Effector memory CD4-positive, alpha-beta T cell (primary cell): ENCODE data around the gene POLR2M.
A peak's percentile ranks its signal among the peaks of the same experiment; 100 is the strongest.

Experiments
- DNase-seq, 3 donors: peaks; one replicate each; pipeline ENCODE4 v3.0.0-alpha.2; 2020
- H3K27ac ChIP-seq: 2 replicates; pipeline ENCODE4 v1.7.0; 2013; ENCODE audit warnings: mild to moderate bottlenecking, low read length, moderate library complexity; ENCODE audit not compliant: insufficient read depth, poor library complexity, severe bottlenecking
- H3K27me3 ChIP-seq: replicated peaks from 2 replicates; pipeline ENCODE4 v1.7.0; 2013; ENCODE audit warnings: mild to moderate bottlenecking, low read length; ENCODE audit not compliant: insufficient read depth, control insufficient read depth, poor library complexity, severe bottlenecking
- H3K36me3 ChIP-seq: 2 replicates; pipeline ENCODE4 v1.7.0; 2013; ENCODE audit warnings: mild to moderate bottlenecking, low read length, moderate library complexity; ENCODE audit not compliant: control insufficient read depth, insufficient read depth
- H3K4me1 ChIP-seq: 2 replicates; pipeline ENCODE4 v1.7.0; 2013; ENCODE audit warnings: low read length, mild to moderate bottlenecking; ENCODE audit not compliant: control insufficient read depth, insufficient read depth, poor library complexity, severe bottlenecking
- H3K4me3 ChIP-seq: 2 replicates; pipeline ENCODE4 v1.7.0; 2013; ENCODE audit warnings: low read length, low read depth, mild to moderate bottlenecking; ENCODE audit not compliant: insufficient read depth, poor library complexity, severe bottlenecking
- H3K9me3 ChIP-seq: 2 replicates; pipeline ENCODE4 v1.7.0; 2013; ENCODE audit warnings: mild to moderate bottlenecking, low read length, moderate library complexity; ENCODE audit not compliant: control insufficient read depth

POLR2M gene

GRCh38 chr15:57708047-57708446 is 1.5 kb downstream of the POLR2M start:
- no peak overlapping the region for H3K4me3 ChIP-seq
- peaks cover 34% of the 10 kb centered on the region for H3K36me3 ChIP-seq
- peak overlapping the region; percentile 89 for H3K27ac ChIP-seq
- H3K27me3 ChIP-seq = no peaks in the 10 kb centered on the region
- no peaks in the 10 kb centered on the region for H3K9me3 ChIP-seq
- DNase-seq = no peak
- H3K4me1 ChIP-seq = peaks cover 20% of the 10 kb centered on the region

DNA sequence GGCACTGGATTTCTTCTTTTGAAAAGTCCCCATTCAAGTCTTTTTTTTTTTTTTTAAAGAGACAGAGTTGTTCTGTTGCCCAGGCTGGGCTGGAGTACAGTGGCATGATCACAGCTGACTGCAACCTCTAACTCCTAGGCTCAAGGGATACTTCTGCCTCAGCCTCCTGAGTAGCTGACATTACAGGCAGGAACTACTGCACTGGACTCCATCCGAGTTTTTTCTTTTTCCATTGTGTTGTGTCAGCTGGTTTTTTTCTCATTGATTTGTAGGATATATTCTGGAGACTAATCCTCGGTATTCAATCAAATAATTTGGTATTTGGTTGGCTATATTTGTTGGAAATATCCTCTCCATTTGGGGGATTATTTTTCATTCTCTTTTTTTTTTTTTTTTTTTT is 11.8 kb downstream of the POLR2M start:
- no peaks in the 10 kb centered on the region for H3K27me3 ChIP-seq
- no peak overlapping the region for H3K4me3 ChIP-seq
- H3K36me3 ChIP-seq = peaks cover 11% of the 10 kb centered on the region
- no peak for DNase-seq
- no peaks in the 10 kb centered on the region for H3K9me3 ChIP-seq
- H3K27ac ChIP-seq = no peak overlapping the region
- H3K4me1 ChIP-seq = no peaks in the 10 kb centered on the region

DNA sequence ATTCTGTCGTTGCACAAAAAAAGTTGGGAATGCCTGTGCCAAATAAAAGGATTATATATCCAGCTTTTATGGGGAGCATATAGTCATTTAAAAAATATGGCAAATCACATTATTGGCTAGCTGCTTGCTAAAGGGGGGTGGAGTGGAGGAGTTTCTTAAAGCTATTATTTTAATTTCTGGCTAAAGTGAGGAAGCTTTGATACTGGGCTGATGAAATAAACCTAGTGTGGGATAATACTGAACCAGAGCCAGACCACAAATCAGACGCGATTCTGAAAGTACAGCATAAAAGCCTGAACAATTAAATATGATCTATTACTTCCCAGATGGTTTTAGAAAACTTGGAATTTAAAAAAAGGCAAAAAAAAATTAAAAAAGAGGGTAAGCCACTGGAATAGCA is 14.4 kb downstream of the POLR2M start:
- Histone ChIP-seq H3K27ac (no peak overlapping the region), H3K9me3 (no peaks in the 10 kb centered on the region), H3K4me3 (no peak overlapping the region), H3K27me3 (no peaks in the 10 kb centered on the region), H3K36me3 (no peaks in the 10 kb centered on the region), H3K4me1 (no peaks in the 10 kb centered on the region)
- DNase-seq = no peak

DNA sequence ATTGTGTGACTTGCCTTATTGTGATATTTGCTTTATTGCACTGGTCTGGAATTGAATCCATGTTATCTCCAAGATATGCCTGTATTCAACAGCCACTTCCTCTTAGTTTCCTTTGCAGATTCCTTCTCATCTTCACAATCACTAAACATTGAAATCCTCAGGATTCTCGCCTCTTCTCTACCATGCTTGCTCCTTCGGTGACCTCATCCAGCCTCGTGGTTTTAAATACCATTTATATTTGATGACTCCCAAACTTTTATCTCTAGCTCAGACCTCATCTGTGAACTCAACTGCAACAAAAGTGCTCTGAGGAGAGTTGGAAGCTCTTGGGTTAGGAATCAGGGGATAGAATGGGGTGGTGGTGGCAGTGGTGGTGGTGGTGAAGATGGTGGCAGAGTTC is 19.9 kb downstream of the POLR2M start:
- H3K4me1 ChIP-seq = no peaks in the 10 kb centered on the region
- H3K4me3 ChIP-seq = no peak overlapping the region
- H3K27ac ChIP-seq = no peak overlapping the region
- DNase-seq = no peak
- H3K9me3 ChIP-seq = no peaks in the 10 kb centered on the region
- no peaks in the 10 kb centered on the region for H3K27me3 ChIP-seq
- no peaks in the 10 kb centered on the region for H3K36me3 ChIP-seq

DNA sequence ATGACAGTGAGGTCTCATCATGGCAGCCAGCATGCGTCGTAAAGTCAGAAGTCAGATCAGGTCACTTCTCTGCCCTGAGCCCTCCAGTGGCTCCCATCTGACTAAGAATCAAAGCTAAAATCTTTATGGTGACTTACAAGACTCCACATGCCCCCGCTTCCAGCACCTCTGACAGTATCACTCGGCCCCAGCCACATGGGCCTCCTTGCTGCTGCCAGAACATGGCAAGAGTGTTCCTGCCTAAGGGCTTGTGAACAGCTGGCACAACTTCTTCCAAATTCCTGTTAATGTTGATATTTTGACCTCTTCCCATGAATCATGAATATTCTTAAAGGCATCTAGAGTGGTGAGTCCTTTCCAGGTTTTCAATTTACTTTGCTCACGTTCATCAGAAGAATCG is 20.5 kb downstream of the POLR2M start:
- Histone ChIP-seq H3K9me3 (no peaks in the 10 kb centered on the region), H3K4me3 (no peak overlapping the region), H3K27ac (no peak overlapping the region), H3K36me3 (no peaks in the 10 kb centered on the region), H3K4me1 (no peaks in the 10 kb centered on the region), H3K27me3 (no peaks in the 10 kb centered on the region)
- no peak for DNase-seq

DNA sequence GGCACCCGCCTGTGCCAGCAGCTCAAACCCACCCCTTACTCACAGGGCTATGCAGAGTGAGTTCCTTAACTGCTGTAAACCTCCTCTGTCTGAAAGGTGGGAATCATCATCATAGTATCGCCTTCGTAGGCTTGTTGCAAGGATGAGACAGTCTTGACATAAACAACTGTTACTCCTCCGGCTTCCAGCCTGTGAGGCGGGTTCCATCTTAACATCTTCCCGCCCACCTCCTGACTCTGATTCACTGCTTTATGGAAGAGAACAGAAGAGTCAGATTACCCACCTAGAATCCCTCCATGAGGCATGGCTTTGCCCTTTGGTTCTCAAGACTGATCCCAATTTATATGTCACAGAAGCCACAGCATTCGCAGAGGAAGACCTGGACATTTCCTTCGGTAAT is 21.9 kb downstream of the POLR2M start:
- no peaks in the 10 kb centered on the region for H3K9me3 ChIP-seq
- no peaks in the 10 kb centered on the region for H3K4me1 ChIP-seq
- H3K4me3 ChIP-seq = no peak overlapping the region
- no peaks in the 10 kb centered on the region for H3K27me3 ChIP-seq
- no peak overlapping the region for H3K27ac ChIP-seq
- DNase-seq = no peak
- no peaks in the 10 kb centered on the region for H3K36me3 ChIP-seq

- Histone ChIP-seq H3K4me1 (no peaks in the 10 kb centered on the region), H3K36me3 (no peaks in the 10 kb centered on the region), H3K27ac (no peak overlapping the region), H3K27me3 (no peaks in the 10 kb centered on the region), H3K9me3 (no peaks in the 10 kb centered on the region), H3K4me3 (no peak overlapping the region)
- DNase-seq = no peak
Observed at GRCh38 chr15:57730876-57731275, 24.4 kb downstream of the POLR2M start.

DNA sequence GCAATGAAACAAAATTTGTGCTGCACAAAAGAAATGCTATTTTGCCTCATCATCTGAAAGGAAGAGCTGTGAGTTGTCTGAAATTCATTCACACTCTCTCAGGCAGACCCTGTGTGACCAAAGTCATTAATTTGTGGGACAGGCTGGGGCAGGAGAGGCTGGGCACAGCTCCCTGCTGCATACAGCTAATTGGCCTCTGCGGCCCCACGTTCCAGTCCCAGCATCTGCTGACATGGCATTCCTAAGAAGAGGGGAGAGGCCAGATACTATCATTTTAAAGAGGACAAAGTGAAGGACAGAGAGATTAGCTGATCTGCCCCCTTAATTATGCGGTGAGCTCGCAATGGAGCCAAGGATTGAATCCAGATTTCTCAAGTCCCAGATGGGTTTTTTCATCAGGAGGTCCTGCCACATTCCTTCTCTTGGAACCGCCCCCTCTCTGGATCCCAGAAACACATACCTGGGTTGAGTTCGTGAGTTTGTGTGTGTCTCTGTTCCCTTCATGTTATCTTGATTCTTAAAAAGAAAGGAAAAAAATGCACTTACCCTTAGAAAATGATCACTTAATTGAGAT is 25.1 kb downstream of the POLR2M start:
- no peak for DNase-seq
- H3K4me1 ChIP-seq = no peaks in the 10 kb centered on the region
- H3K9me3 ChIP-seq = no peaks in the 10 kb centered on the region
- H3K4me3 ChIP-seq = no peak overlapping the region
- no peaks in the 10 kb centered on the region for H3K27me3 ChIP-seq
- H3K27ac ChIP-seq = no peak overlapping the region
- H3K36me3 ChIP-seq = no peaks in the 10 kb centered on the region

- H3K36me3 ChIP-seq = no peaks in the 10 kb centered on the region
- H3K27ac ChIP-seq = no peak overlapping the region
- H3K27me3 ChIP-seq = no peaks in the 10 kb centered on the region
- H3K4me1 ChIP-seq = no peaks in the 10 kb centered on the region
- no peaks in the 10 kb centered on the region for H3K9me3 ChIP-seq
- DNase-seq = peak in 1 of 3 donors; percentile 11
- no peak overlapping the region for H3K4me3 ChIP-seq
Observed at GRCh38 chr15:57732526-57733331, 26.2 kb downstream of the POLR2M start.

- no peaks in the 10 kb centered on the region for H3K4me1 ChIP-seq
- H3K9me3 ChIP-seq = no peaks in the 10 kb centered on the region
- no peaks in the 10 kb centered on the region for H3K27me3 ChIP-seq
- no peaks in the 10 kb centered on the region for H3K36me3 ChIP-seq
- DNase-seq = no peak
- no peak overlapping the region for H3K4me3 ChIP-seq
- H3K27ac ChIP-seq = no peak overlapping the region
Observed at GRCh38 chr15:57734860-57735259, 28.3 kb downstream of the POLR2M start.
